Measurements from ENCODE around the gene RIN1. TPM values are rescaled to one million over a fixed set of nuclear protein-coding genes. Genes with fewer than 3 reads are reported as not detected.
A peak's percentile ranks its signal among the peaks of the same experiment; 100 is the strongest.

The RIN1 gene
- total RNA-seq, 1 experiment from 2014 or later, result 5.4 TPM

DNA sequence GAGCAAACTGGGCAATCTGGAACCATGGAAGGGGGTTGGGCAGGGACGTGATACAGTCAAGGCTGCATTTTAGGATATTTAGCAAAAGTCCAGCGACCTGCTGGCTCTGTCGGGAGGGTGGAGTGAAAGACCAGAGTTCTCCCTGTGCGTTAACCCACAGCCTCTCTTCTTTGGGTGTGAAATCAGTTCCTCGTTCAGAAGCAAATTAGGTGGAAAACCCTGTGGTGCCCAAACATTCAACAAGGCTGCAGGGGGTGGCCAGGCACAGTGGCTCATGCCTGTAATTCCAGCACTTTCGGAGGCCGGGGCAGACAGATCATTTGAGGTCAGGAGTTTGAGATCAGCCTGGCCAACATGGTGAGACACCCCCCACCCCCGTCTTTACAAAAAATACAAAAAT lies 38.6 kb downstream of the RIN1 start:
- no peak overlapping the region for H2BK12ac ChIP-seq (ENCODE audit: insufficient read length, low read depth, low read length)
- H3K23me2 ChIP-seq (ENCODE audit: insufficient read length, low read depth, low read length, poor library complexity, severe bottlenecking), result no peaks in the 10 kb centered on the region
- WGBS (ENCODE audit: extremely low coverage, insufficient read length, low lambda C conversion rate), result no CpG with 5 or more reads among the region's 8 CpGs
- H3K56ac ChIP-seq (ENCODE audit: insufficient read length, low read depth, low read length), result no peak overlapping the region
- TF ChIP-seq, protein P1, sequence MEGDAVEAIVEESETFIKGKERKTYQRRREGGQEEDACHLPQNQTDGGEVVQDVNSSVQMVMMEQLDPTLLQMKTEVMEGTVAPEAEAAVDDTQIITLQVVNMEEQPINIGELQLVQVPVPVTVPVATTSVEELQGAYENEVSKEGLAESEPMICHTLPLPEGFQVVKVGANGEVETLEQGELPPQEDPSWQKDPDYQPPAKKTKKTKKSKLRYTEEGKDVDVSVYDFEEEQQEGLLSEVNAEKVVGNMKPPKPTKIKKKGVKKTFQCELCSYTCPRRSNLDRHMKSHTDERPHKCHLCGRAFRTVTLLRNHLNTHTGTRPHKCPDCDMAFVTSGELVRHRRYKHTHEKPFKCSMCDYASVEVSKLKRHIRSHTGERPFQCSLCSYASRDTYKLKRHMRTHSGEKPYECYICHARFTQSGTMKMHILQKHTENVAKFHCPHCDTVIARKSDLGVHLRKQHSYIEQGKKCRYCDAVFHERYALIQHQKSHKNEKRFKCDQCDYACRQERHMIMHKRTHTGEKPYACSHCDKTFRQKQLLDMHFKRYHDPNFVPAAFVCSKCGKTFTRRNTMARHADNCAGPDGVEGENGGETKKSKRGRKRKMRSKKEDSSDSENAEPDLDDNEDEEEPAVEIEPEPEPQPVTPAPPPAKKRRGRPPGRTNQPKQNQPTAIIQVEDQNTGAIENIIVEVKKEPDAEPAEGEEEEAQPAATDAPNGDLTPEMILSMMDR (conservative IDR thresholded peaks at IDR 0.05), result no peak
- H3K36me3 Mint-ChIP-seq (ENCODE audit: insufficient read depth in 1 of 3, low read depth in 3 of 3), result peaks cover 0 to under 1% (median 0%) of the 10 kb centered on the region in 3 experiments; a peak in 1 of 7 replicates
- no peak overlapping the region for H4K8ac ChIP-seq (replicated peaks; ENCODE audit: insufficient read length, low read depth, low read length)
- H4K5ac ChIP-seq (ENCODE audit: insufficient read length, low read depth, low read length), result no peak overlapping the region
- H3K79me1 ChIP-seq (ENCODE audit: insufficient read depth, low read depth, low read length, poor library complexity, severe bottlenecking), result no peaks in the 10 kb centered on the region
- no peak overlapping the region for H3K4me2 ChIP-seq (ENCODE audit: insufficient read depth, insufficient read length, low read length)
- no peaks in the 10 kb centered on the region for H4K20me1 ChIP-seq (ENCODE audit: control insufficient read depth, insufficient read depth, insufficient read length)
- H3K4me3 Mint-ChIP-seq, result peak overlapping the region in 1 of 2 experiments; percentile 10; a peak in 2 of 5 replicates
- H3K79me2 ChIP-seq (ENCODE audit: insufficient read depth, low read length), result no peaks in the 10 kb centered on the region
- H3K18ac ChIP-seq (ENCODE audit: insufficient read length, low read depth, low read length), result no peak overlapping the region
- H3K27ac Mint-ChIP-seq, result peak overlapping the region in 2 of 3 experiments; percentile 27 to 28; a peak in 2 of 7 replicates
- no peak overlapping the region for H3K23ac ChIP-seq (ENCODE audit: insufficient read length, low read depth, low read length)
- H3K27me3 Mint-ChIP-seq (ENCODE audit: low read depth), result peaks cover 17% of the 10 kb centered on the region
- no peak overlapping the region for H3K27ac ChIP-seq (ENCODE audit: insufficient read length, low read depth, low read length)
- no peak overlapping the region for H2BK15ac ChIP-seq (ENCODE audit: low read depth, low read length)
- H2BK20ac ChIP-seq (ENCODE audit: low read depth, low read length, poor library complexity, severe bottlenecking), result no peak overlapping the region
- no peaks in the 10 kb centered on the region for H3K9me3 Mint-ChIP-seq
- no peak overlapping the region for H4K91ac ChIP-seq (ENCODE audit: insufficient read length, low read depth, low read length)
- H3K4me1 Mint-ChIP-seq, result peaks cover 14 to 23% of the 10 kb centered on the region in 2 experiments
- no peak overlapping the region for H2BK120ac ChIP-seq (ENCODE audit: low read depth, low read length, poor library complexity, severe bottlenecking)
- no peak for DNase-seq
- H3K14ac ChIP-seq (ENCODE audit: insufficient read depth, low read length), result no peak overlapping the region
- H3K9ac ChIP-seq (ENCODE audit: extremely low read depth, insufficient read length, low read length), result no peak overlapping the region
- H3K27me3 ChIP-seq (ENCODE audit: insufficient read depth, low read length), result no peaks in the 10 kb centered on the region; the same call in 1 of the 2 replicates
- no peaks in the 10 kb centered on the region for H3K9me3 ChIP-seq (ENCODE audit: control insufficient read depth, low read depth, low read length)
- H3T11ph ChIP-seq (ENCODE audit: low read length), result no peak overlapping the region
- H3K4ac ChIP-seq (ENCODE audit: low read depth, low read length), result no peak overlapping the region
- H2AK5ac ChIP-seq (ENCODE audit: insufficient read length, low read length), result no peak overlapping the region
- no peaks in the 10 kb centered on the region; the same call in 1 of the 2 replicates for H3K4me1 ChIP-seq (ENCODE audit: insufficient read depth, low read length)
- no peak overlapping the region for H2BK5ac ChIP-seq (ENCODE audit: insufficient read length, low read length)
- no peak overlapping the region for H2AFZ ChIP-seq (ENCODE audit: low read length)

Data from H9 (cell line).